Body of pancreas (tissue), 4 donors: Measurements from ENCODE around the gene PRPS1L1. TPM values are rescaled to one million over a fixed set of nuclear protein-coding genes. Genes with fewer than 3 reads are reported as not detected.

ENCODE experiments used
- ATAC-seq: fragments of 150-250 bp; one replicate; pipeline ENCODE4 v1.9.1; 2016
- DNase-seq, 4 donors: peaks; one replicate each; pipeline ENCODE4 v3.0.0-alpha.2; 2019
- H3K27ac ChIP-seq, 4 donors: fragments of 200-600 bp; sonication (generic); 1 replicate in 3 of 4; 2 replicates in 1 of 4; pipeline versions ENCODE4 v1.5.1 to v1.6.1; 2016 to 2019; ENCODE audit warnings: mild to moderate bottlenecking in 1 of 4, mixed read lengths in 1 of 4, moderate library complexity in 1 of 4
- H3K27me3 ChIP-seq, 2 donors: fragments of 200-600 bp; sonication (generic); one replicate each; pipeline ENCODE4 v1.6.0; 2016; ENCODE audit warnings: mild to moderate bottlenecking in 1 of 2
- H3K36me3 ChIP-seq, 2 donors: fragments of 200-600 bp; sonication (generic); replicated peaks in 1 of 2; 2 replicates each; pipeline ENCODE4 v1.5.1; 2016; ENCODE audit warnings: low read depth in 2 of 2; ENCODE audit not compliant: insufficient read depth in 1 of 2
- H3K4me1 ChIP-seq: fragments of 200-600 bp; sonication (generic); one replicate; pipeline ENCODE4 v1.6.0; 2016
- H3K4me3 ChIP-seq, 2 donors: fragments of 200-600 bp; sonication (generic); 1 replicate in 1 of 2; 2 replicates in 1 of 2; pipeline ENCODE4 v1.5.1; 2016 to 2019
- H3K9me3 ChIP-seq, 3 donors: fragments of 200-600 bp; sonication (generic); 1 replicate in 2 of 3; 2 replicates in 1 of 3; pipeline ENCODE4 v1.5.1; 2016
- POLR2A ChIP-seq, 3 donors: fragments of 450-650 bp; IDR thresholded peaks; one replicate each; pipeline ENCODE4 v1.6.1; 2016; ENCODE audit warnings: antibody characterized with exemption in 3 of 3, mild to moderate bottlenecking in 2 of 3
- WGBS, 2 donors: methylation state at CpG; one replicate each; pipeline ENCODE4 v1.1.5; 2017; 5-methylcytosine and 5-hydroxymethylcytosine counted together
- intact Hi-C: fragments of 100-400 bp; cut with DNase I; formaldehyde crosslinking; loops from one replicate; pipeline ENCODE4 v1.15.1; 2023
- total RNA-seq, 2 donors: library from RNA; depleted of rRNA; stranded (reverse); fragments of >200 nt; gene quantifications; one replicate each; pipeline ENCODE4 v1.1.0, GENCODE V29; 2016
- TF ChIP-seq, protein P1 (sequence below), 7 experiments: fragments of 450-650 bp in 4 of 7; fragments of 200-600 bp in 3 of 7; sonication (generic) in 3 of 7; IDR thresholded peaks; one replicate each; pipeline ENCODE4 v1.5.1; 2016 to 2019; ENCODE audit warnings: antibody characterized with exemption in 7 of 7

The PRPS1L1 gene
- total RNA-seq, 2 donors from 2014 or later = not detected

DNA sequence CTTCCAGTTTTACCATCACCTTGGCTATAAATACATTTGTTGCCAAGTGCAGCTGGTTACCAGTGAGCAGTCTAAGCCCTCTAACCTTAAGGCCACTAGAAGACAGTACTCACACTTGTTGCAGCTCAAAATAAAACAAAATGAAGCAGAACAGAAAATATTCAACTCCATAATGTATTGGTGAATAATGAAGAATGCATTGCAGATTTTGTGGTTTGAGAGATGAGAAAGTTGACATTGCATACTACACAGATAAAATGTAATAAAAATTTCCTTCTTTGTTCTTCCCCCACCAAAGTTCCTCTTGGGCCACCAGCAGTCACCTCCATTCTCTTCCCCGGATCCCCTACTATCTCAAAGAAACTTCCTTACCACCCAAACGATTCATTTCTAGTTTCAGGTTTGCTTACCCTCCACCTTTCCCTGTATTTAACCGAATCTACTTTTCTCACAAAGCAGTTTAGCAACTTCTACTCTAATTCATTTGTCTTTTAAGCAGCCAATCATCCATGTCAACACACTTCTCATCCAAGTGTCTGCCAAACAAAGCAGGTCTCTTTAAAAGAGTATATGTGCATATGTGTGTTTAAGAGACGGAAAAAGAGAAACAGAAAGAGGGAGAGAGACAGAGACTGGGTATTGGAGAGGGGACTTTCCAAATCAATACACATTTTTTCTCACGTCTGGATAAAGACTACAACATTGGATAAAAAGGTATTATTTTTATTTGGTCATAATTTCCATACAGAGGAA lies 35.7 kb upstream of the PRPS1L1 start:
- H3K4me1 ChIP-seq = no peaks in the 10 kb centered on the region
- DNase-seq = no peak
- no peaks in the 10 kb centered on the region for H3K27me3 ChIP-seq
- intact Hi-C loops = no loop called here
- ATAC-seq = no peak
- H3K9me3 ChIP-seq = no peaks in the 10 kb centered on the region
- H3K36me3 ChIP-seq = no peaks in the 10 kb centered on the region
- 47 to 50% methylated on average over 5 of the region's 5 CpGs for WGBS, 2 donors
- TF ChIP-seq POLR2A (IDR thresholded peaks at IDR 0.05) = no peak
- TF ChIP-seq, protein P1, sequence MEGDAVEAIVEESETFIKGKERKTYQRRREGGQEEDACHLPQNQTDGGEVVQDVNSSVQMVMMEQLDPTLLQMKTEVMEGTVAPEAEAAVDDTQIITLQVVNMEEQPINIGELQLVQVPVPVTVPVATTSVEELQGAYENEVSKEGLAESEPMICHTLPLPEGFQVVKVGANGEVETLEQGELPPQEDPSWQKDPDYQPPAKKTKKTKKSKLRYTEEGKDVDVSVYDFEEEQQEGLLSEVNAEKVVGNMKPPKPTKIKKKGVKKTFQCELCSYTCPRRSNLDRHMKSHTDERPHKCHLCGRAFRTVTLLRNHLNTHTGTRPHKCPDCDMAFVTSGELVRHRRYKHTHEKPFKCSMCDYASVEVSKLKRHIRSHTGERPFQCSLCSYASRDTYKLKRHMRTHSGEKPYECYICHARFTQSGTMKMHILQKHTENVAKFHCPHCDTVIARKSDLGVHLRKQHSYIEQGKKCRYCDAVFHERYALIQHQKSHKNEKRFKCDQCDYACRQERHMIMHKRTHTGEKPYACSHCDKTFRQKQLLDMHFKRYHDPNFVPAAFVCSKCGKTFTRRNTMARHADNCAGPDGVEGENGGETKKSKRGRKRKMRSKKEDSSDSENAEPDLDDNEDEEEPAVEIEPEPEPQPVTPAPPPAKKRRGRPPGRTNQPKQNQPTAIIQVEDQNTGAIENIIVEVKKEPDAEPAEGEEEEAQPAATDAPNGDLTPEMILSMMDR (IDR thresholded peaks at IDR 0.05) = no peak
- H3K4me3 ChIP-seq = no peak overlapping the region
- H3K27ac ChIP-seq = no peak overlapping the region

DNA sequence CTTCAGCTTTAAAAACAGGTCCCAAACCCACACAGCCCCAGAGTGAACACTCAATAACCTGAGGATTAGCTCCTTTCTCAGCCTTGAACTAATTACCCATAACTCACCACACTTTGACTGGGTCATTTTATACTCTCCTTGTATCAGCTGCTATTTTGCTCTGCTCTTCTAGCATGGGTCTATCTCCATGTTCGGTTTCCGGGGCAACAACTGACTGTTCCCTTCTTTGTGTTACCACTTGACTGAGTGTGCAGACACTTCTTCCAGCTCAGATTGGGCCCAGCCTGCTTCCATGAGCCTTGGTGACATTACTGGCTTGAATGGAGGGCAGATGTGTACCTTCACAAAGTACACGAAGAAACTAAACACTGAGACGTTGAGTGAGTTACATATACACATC lies 31.5 kb upstream of the PRPS1L1 start:
- Histone ChIP-seq H3K4me1 (no peaks in the 10 kb centered on the region), H3K27ac (no peak overlapping the region), H3K9me3 (no peaks in the 10 kb centered on the region), H3K4me3 (no peak overlapping the region), H3K27me3 (no peaks in the 10 kb centered on the region), H3K36me3 (no peaks in the 10 kb centered on the region)
- DNase-seq (no peak), ATAC-seq (no peak)
- TF ChIP-seq, protein P1 (IDR thresholded peaks at IDR 0.05) = no peak
- no peak for TF ChIP-seq POLR2A (IDR thresholded peaks at IDR 0.05)
- intact Hi-C loops = no loop called here
- WGBS, 2 donors = 68% methylated on average over 4 of the region's 4 CpGs

- no peak overlapping the region for H3K4me3 ChIP-seq
- no peak for ATAC-seq
- intact Hi-C loops = no loop called here
- no peak overlapping the region for H3K27ac ChIP-seq
- no peaks in the 10 kb centered on the region for H3K4me1 ChIP-seq
- H3K9me3 ChIP-seq = no peaks in the 10 kb centered on the region
- H3K27me3 ChIP-seq = no peaks in the 10 kb centered on the region
- no peak for DNase-seq
- WGBS, 2 donors = 81 to 82% methylated on average over 2 of the region's 2 CpGs
- no peak for TF ChIP-seq POLR2A (IDR thresholded peaks at IDR 0.05)
- TF ChIP-seq, protein P1 (IDR thresholded peaks at IDR 0.05) = no peak
- H3K36me3 ChIP-seq = no peaks in the 10 kb centered on the region
These were observed 26.3 kb upstream of the PRPS1L1 start for GRCh38 chr7:18053941-18054340.

DNA sequence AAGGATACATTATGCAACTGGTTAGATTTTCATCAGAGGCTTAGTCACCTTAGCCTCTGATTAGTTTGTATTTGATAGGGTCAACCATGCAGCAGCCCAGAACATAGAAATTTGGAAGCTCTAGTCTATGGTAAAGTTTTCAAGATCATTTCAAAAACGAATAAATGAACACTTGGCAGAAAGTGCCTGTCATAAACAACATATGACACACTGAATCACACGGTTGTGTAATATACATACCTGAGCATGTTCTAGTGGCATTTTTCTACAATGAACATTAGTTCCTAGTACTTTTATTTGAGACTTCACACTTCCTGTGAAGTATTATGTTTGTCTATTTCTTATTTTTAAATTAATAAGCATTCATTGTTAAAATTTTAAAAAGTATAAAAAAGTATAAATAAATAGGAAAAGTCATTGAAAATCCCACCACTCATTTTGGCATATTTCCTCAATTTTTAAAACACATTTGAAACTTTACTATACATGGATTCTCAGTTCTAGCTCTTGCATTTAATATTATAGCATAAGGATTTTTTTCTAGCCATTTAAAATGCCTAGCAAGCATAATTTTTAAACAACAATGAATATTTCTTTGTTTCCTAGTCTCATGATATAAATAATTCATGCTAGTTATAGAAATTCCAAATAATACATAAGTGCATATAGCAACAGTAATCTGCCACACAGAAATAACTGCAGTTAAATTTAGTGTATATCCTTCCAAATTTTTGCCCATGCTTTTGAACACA lies 25.7 kb upstream of the PRPS1L1 start:
- WGBS, 2 donors = 26 to 45% methylated on average over 2 of the region's 2 CpGs
- ATAC-seq (no peak), DNase-seq (no peak)
- no peaks in the 10 kb centered on the region for H3K36me3 ChIP-seq
- no peak overlapping the region for H3K4me3 ChIP-seq
- H3K9me3 ChIP-seq = no peaks in the 10 kb centered on the region
- no peak overlapping the region for H3K27ac ChIP-seq
- H3K27me3 ChIP-seq = no peaks in the 10 kb centered on the region
- no peaks in the 10 kb centered on the region for H3K4me1 ChIP-seq
- intact Hi-C loops = no loop called here
- TF ChIP-seq POLR2A (IDR thresholded peaks at IDR 0.05) = no peak
- TF ChIP-seq, protein P1 (IDR thresholded peaks at IDR 0.05) = no peak
